Measurements from ENCODE around the gene ISOC2.

ISOC2 gene

GRCh38 chr19:55481794-55482155, 20.3 kb upstream of the ISOC2 start:
- Histone ChIP-seq H3K4me3 (ENCODE audit: low read length) (no peak overlapping the region), H3K9me3 (ENCODE audit: insufficient read depth, low read depth, low read length) (no peaks in the 10 kb centered on the region), H3K27me3 (ENCODE audit: insufficient read depth, low read length) (no peaks in the 10 kb centered on the region), H3K36me3 (ENCODE audit: insufficient read depth, low read depth, low read length) (no peaks in the 10 kb centered on the region), H3K9ac (ENCODE audit: low read depth, low read length) (no peak overlapping the region), H3K4me1 (ENCODE audit: insufficient read depth, low read length) (no peaks in the 10 kb centered on the region; the same call in 1 of the 2 replicates), H3K27ac (ENCODE audit: low read length) (no peak overlapping the region)

GRCh38 chr19:55481148-55481793, 19.8 kb upstream of the ISOC2 start:
- Histone ChIP-seq H3K9me3 (ENCODE audit: insufficient read depth, low read depth, low read length) (no peaks in the 10 kb centered on the region), H3K4me1 (ENCODE audit: insufficient read depth, low read length) (no peaks in the 10 kb centered on the region; the same call in 1 of the 2 replicates), H3K36me3 (ENCODE audit: insufficient read depth, low read depth, low read length) (no peaks in the 10 kb centered on the region), H3K27me3 (ENCODE audit: insufficient read depth, low read length) (no peaks in the 10 kb centered on the region), H3K27ac (ENCODE audit: low read length) (no peak overlapping the region), H3K9ac (ENCODE audit: low read depth, low read length) (no peak overlapping the region), H3K4me3 (ENCODE audit: low read length) (no peak overlapping the region)

GRCh38 chr19:55479451-55480230, 18.2 kb upstream of the ISOC2 start:
- no peaks in the 10 kb centered on the region for H3K4me1 ChIP-seq (ENCODE audit: insufficient read depth, low read length)
- no peak overlapping the region for H3K27ac ChIP-seq (ENCODE audit: low read length)
- no peak overlapping the region for H3K9ac ChIP-seq (ENCODE audit: low read depth, low read length)
- no peaks in the 10 kb centered on the region for H3K36me3 ChIP-seq (ENCODE audit: insufficient read depth, low read depth, low read length)
- H3K27me3 ChIP-seq (ENCODE audit: insufficient read depth, low read length) = no peaks in the 10 kb centered on the region
- H3K4me3 ChIP-seq (ENCODE audit: low read length) = no peak overlapping the region
- no peaks in the 10 kb centered on the region for H3K9me3 ChIP-seq (ENCODE audit: insufficient read depth, low read depth, low read length)

DNA sequence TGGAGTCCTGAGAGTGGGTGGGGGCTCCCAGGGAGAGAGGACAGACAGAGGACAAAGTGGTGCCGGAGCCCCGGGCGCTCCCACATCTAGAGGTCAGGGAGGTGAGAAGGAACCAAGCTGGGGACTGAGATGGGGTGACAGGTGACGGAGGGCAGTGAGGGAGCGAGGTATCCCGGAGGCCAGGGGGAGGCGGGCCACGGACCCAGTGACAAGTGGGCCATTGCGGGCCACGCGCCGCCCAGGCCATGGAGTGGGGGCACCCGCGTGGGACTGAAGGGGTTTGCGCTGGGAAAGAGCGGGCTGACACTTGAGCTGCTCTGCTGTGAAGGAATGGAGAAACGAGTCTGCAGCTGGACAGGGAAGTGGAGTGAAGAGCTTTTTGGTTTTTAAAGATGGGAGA, 17.6 kb upstream of the ISOC2 start:
- H3K27ac ChIP-seq (ENCODE audit: low read length) = no peak overlapping the region
- H3K4me3 ChIP-seq (ENCODE audit: low read length) = no peak overlapping the region
- H3K4me1 ChIP-seq (ENCODE audit: insufficient read depth, low read length) = no peaks in the 10 kb centered on the region
- H3K27me3 ChIP-seq (ENCODE audit: insufficient read depth, low read length) = no peaks in the 10 kb centered on the region
- H3K9ac ChIP-seq (ENCODE audit: low read depth, low read length) = no peak overlapping the region
- H3K9me3 ChIP-seq (ENCODE audit: insufficient read depth, low read depth, low read length) = no peaks in the 10 kb centered on the region
- no peaks in the 10 kb centered on the region for H3K36me3 ChIP-seq (ENCODE audit: insufficient read depth, low read depth, low read length)

DNA sequence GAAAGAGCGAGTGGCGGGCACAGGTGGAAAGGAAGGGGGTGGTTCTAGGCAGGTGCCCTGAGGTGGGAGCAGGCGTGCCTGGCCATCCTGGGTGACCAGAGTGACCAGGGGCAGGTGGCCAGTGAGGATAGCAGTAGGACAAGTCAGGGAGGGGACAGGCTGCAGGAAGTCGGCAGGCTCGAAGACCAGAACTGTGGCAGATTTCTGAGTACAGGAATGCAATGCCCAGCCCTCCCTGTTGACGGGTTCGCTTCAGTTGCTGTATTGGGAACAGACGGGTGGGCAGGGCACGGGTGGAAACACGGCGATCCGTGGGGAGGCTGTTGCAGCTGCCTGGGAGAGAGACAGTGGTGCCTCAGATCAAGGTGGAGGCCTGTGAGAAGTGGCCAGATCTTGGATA, 16.9 kb upstream of the ISOC2 start:
- H3K9ac ChIP-seq (ENCODE audit: low read depth, low read length) = no peak overlapping the region
- H3K9me3 ChIP-seq (ENCODE audit: insufficient read depth, low read depth, low read length) = no peaks in the 10 kb centered on the region
- H3K27me3 ChIP-seq (ENCODE audit: insufficient read depth, low read length) = no peaks in the 10 kb centered on the region
- H3K36me3 ChIP-seq (ENCODE audit: insufficient read depth, low read depth, low read length) = no peaks in the 10 kb centered on the region
- H3K27ac ChIP-seq (ENCODE audit: low read length) = no peak overlapping the region
- H3K4me3 ChIP-seq (ENCODE audit: low read length) = no peak overlapping the region
- H3K4me1 ChIP-seq (ENCODE audit: insufficient read depth, low read length) = no peaks in the 10 kb centered on the region; the same call in 1 of the 2 replicates

GRCh38 chr19:55477905-55478304, 16.5 kb upstream of the ISOC2 start:
- Histone ChIP-seq H3K27me3 (ENCODE audit: insufficient read depth, low read length) (no peaks in the 10 kb centered on the region), H3K4me3 (ENCODE audit: low read length) (peak overlapping the region; percentile 99; the same call in 1 of the 2 replicates), H3K9ac (ENCODE audit: low read depth, low read length) (peak overlapping the region; percentile 84; the same call in 1 of the 2 replicates), H3K36me3 (ENCODE audit: insufficient read depth, low read depth, low read length) (no peaks in the 10 kb centered on the region), H3K4me1 (ENCODE audit: insufficient read depth, low read length) (no peaks in the 10 kb centered on the region; the same call in 1 of the 2 replicates), H3K27ac (ENCODE audit: low read length) (no peak overlapping the region), H3K9me3 (ENCODE audit: insufficient read depth, low read depth, low read length) (no peaks in the 10 kb centered on the region)

GRCh38 chr19:55476100-55476775, 14.8 kb upstream of the ISOC2 start, which contains the start of gene ZNF628:
Gene ZNF628 (plus strand): TSS chr19:55476617. CDS start chr19:55479911, 3,294 bp downstream.
- Histone ChIP-seq H3K4me3 (ENCODE audit: low read length) (peak within 1 kb of the TSS; percentile 99), H3K27me3 (ENCODE audit: insufficient read depth, low read length) (no peaks in the 10 kb centered on the region), H3K9ac (ENCODE audit: low read depth, low read length) (peak within 1 kb of the TSS; percentile 84; the same call in 1 of the 2 replicates), H3K27ac (ENCODE audit: low read length) (peak within 1 kb of the TSS; percentile 91), H3K9me3 (ENCODE audit: insufficient read depth, low read depth, low read length) (no peaks in the 10 kb centered on the region), H3K4me1 (ENCODE audit: insufficient read depth, low read length) (no peaks in the 10 kb centered on the region; the same call in 1 of the 2 replicates), H3K36me3 (ENCODE audit: insufficient read depth, low read depth, low read length) (no peaks in the 10 kb centered on the region)

DNA sequence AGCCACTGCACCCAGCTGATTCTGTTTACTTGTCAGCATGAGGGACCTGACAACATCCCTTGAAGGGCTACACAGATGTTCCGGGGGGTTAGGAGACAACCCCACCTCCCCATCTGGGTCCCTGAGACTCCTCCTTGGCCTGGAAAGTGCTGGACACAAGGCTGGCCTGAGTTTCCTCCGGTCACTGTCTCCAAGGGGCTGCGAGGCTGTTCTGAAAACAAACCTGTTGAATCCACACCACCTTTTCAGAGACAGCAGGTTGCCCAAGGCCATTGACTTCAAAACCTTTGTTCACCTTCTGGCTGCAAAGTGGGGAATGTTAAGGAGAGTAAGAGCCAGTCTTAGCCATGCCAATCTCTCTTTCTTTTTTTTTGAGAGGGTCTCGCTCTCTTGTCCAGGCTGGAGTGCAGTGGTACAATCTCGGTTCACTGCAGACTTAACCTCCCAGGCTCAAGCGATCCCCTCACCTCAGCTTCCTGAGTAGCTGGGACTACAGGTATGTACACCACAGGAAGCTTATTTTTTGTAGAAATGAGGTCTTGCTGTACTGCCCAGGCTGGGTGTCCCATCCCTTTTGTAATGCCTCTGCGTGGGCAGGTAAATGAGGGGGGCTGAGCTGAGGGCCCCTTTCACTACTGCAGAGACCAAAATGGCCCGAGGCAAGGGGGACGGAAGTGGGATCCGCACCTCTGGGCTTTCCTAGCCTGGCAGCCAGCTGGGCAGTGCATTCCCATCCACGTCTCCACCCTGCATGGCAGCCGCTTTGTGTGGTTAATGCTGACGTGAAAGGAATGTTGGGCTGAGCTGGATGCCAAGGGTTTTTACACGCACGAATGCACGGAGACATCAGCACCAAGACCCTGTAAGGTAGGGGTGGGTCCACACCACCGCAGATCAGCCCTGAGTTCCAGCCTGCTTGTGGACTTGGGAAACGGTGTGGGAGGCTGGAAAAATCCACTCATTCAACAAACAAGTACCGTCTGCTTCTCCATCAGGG, 13.1 kb upstream of the ISOC2 start:
- Histone ChIP-seq H3K9me3 (ENCODE audit: insufficient read depth, low read depth, low read length) (no peaks in the 10 kb centered on the region), H3K36me3 (ENCODE audit: insufficient read depth, low read depth, low read length) (no peaks in the 10 kb centered on the region), H3K4me3 (ENCODE audit: low read length) (no peak overlapping the region), H3K9ac (ENCODE audit: low read depth, low read length) (no peak overlapping the region; the same call in none of the 2 replicates), H3K4me1 (ENCODE audit: insufficient read depth, low read length) (no peaks in the 10 kb centered on the region; the same call in 1 of the 2 replicates), H3K27me3 (ENCODE audit: insufficient read depth, low read length) (no peaks in the 10 kb centered on the region), H3K27ac (ENCODE audit: low read length) (no peak overlapping the region)

GRCh38 chr19:55473225-55474012, 12.0 kb upstream of the ISOC2 start:
- H3K9me3 ChIP-seq (ENCODE audit: insufficient read depth, low read depth, low read length) = no peaks in the 10 kb centered on the region
- H3K4me3 ChIP-seq (ENCODE audit: low read length) = no peak overlapping the region
- no peak overlapping the region; the same call in 1 of the 2 replicates for H3K9ac ChIP-seq (ENCODE audit: low read depth, low read length)
- no peak overlapping the region for H3K27ac ChIP-seq (ENCODE audit: low read length)
- no peaks in the 10 kb centered on the region for H3K27me3 ChIP-seq (ENCODE audit: insufficient read depth, low read length)
- no peaks in the 10 kb centered on the region; the same call in 1 of the 2 replicates for H3K4me1 ChIP-seq (ENCODE audit: insufficient read depth, low read length)
- no peaks in the 10 kb centered on the region for H3K36me3 ChIP-seq (ENCODE audit: insufficient read depth, low read depth, low read length)

- no peaks in the 10 kb centered on the region for H3K9me3 ChIP-seq (ENCODE audit: insufficient read depth, low read depth, low read length)
- no peaks in the 10 kb centered on the region; the same call in 1 of the 2 replicates for H3K4me1 ChIP-seq (ENCODE audit: insufficient read depth, low read length)
- H3K36me3 ChIP-seq (ENCODE audit: insufficient read depth, low read depth, low read length) = no peaks in the 10 kb centered on the region
- H3K4me3 ChIP-seq (ENCODE audit: low read length) = no peak overlapping the region
- H3K9ac ChIP-seq (ENCODE audit: low read depth, low read length) = no peak overlapping the region
- peaks cover 2% of the 10 kb centered on the region; the same call in 1 of the 2 replicates for H3K27me3 ChIP-seq (ENCODE audit: insufficient read depth, low read length)
- H3K27ac ChIP-seq (ENCODE audit: low read length) = no peak overlapping the region
These were observed 11.0 kb upstream of the ISOC2 start for GRCh38 chr19:55472463-55472862.
